Germinal center (tissue), 1 donor: ENCODE measurements around the gene TMEM176B.

Experiments used
- DNase-seq: peaks from one replicate; pipeline ENCODE4 v3.0.0; 2012; ENCODE audit warnings: mixed read lengths, low spot score

The TMEM176B gene

GRCh38 chr7:150751702-150752101 lies 48.5 kb downstream of the TMEM176B start:
- no peak for DNase-seq

DNA sequence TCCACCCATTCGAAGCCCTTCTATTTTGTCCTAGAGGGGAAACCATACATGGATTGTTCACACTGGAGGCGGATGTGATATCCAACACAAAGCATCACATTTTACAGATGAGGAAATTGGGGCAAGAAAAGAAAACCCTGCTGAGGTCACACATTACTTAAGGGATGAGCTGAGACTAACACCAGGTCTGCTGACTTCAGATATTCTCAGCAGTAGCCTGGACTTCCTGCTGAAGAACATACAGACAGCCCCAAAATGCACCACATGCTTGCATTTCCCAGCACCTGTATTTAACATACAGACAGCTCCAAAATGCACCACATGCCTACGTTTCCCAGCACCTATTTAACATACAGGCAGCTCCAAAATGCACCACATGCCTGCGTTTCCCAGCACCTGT lies 51.8 kb downstream of the TMEM176B start:
- no peak for DNase-seq

DNA sequence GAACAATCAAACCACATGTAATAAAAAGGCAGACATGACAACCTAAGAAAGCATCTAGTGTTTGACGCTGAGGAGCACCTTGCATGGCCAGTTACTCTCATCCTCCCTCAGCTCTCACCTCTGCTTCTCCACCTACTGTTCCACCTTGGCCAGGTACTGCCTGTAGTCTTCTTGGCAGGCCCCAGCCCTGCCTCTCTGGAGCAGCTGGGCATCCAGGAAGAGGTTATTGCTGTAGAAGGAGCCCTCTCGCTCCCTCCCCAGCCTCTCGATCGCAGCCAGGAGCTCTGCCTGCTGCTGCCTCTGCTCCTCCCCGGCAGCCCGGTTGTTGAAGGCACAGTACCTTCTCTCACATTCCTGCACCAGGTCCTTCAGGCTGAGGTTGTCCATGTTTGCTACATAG lies 53.2 kb downstream of the TMEM176B start:
- DNase-seq, result no peak

GRCh38 chr7:150745876-150746275 lies 54.3 kb downstream of the TMEM176B start:
- no peak for DNase-seq

DNA sequence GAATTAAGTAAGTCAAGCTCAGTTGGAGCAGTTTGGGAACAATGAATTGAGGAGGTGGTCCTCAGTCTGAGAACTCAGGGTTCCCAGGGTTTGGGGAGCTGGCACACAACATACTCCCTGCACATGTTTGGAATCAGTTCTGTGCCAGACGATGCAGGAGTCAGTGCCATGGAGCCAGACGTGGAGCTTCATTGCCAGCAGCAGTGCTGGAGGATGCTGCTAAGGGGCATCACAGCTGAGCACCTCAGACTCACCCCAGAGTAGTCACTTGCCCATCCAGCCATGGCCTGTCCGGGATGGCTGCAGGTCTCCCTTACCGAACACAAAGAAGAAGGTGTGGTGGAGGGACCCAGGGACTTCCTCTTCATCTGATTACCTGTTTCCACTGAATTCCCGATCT lies 55.1 kb downstream of the TMEM176B start:
- DNase-seq, result no peak

DNA sequence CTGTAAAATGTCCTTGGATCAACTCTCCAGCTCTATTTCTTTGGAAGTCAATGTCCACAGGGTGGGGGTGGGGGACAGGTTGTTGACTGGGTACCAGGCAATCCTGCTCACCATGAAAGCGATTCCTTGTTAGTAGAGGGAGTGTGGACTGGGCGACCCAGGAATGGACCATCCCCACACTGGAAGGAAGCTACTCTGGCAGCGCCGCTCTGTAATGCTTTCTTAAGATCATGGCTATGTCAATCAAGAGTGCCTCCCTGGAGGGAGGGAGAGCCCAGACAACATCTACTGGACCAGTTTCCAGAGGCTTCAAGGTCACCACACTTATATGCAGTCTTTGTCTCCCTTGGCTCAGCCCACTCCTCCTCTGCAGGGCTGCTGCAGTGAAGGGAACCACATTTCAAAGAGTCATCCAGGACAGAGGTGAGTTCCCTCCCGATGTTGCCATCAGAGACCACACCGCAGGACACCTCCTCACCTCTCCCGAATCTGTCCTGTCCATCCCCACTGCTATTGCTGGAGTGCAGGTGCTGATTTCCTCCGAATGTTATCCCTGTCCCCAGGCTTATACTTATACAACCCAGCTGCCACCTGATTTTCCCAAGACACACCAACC lies 56.0 kb downstream of the TMEM176B start:
- DNase-seq, result no peak

GRCh38 chr7:150742286-150742968 lies 57.7 kb downstream of the TMEM176B start:
- no peak for DNase-seq
